GM12864 (cell line): Measurements from ENCODE around the gene LXN.
A peak's percentile ranks its signal among the peaks of the same experiment; 100 is the strongest.

Source experiments
- DNase-seq: peaks from one replicate; pipeline ENCODE4 v3.0.0-alpha.2; 2011; ENCODE audit warnings: low read depth
- H3K4me3 ChIP-seq: 2 replicates; pipeline ENCODE4 v1.5.1; 2011; ENCODE audit warnings: mild to moderate bottlenecking, low read depth, low read length, control low read depth
- TF ChIP-seq, protein P1 (sequence below): IDR thresholded peaks from 2 replicates; pipeline ENCODE4 v1.5.1; 2011; ENCODE audit warnings: low read depth, mild to moderate bottlenecking, moderate library complexity, low read length, control low read depth, inconsistent platforms; ENCODE audit errors: missing control alignments

The LXN gene, protein sequence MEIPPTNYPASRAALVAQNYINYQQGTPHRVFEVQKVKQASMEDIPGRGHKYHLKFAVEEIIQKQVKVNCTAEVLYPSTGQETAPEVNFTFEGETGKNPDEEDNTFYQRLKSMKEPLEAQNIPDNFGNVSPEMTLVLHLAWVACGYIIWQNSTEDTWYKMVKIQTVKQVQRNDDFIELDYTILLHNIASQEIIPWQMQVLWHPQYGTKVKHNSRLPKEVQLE

DNA sequence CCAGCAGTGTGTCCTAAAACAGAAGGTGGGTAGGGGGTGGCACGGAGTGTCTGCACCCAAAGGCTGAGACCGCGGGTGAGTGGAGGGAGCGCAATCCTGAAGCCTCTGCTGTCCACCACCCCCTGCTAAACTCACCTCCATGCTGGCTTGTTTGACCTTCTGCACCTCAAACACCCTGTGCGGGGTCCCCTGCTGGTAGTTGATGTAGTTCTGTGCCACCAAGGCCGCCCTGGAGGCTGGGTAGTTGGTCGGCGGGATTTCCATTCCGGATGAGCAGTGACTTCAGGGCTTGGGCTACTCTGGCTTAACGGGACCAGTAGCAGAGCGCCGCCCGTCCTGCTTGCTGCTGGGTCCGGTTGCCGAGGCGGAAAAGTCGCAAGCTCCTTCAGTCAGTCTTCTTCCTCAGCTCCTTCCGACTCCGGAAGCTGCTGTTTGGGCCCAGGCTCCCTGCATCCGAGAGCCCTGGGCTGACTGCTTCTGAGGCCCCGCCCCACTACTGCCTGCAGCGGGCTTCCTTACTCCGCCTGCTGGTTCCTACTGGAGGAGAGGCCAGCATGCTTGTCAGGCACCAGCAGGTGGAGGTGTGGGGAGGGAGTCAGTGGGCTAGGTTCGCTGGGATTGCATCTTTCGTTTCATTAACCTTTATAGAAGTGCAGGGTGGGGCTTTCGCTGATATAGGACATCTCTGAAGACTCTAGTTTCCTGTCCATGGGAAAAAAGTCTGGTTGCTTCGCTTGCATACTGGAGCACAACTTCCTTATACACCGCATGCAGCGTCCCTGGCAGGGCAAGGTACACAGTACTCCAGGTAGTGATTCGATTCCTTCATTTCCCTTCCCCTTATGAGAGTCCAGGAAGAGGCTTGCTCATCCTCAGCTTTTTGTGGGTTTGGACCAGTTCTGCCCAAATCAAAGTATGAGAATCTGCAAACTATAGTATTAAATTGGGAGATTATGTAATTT is at the start of gene LXN:
LXN (minus strand) TSS at position 434 of the 962 bp plus-strand sequence; CDS start at position 264, 170 bp downstream.
- peak; percentile 65 for DNase-seq
- TF ChIP-seq, protein P1, sequence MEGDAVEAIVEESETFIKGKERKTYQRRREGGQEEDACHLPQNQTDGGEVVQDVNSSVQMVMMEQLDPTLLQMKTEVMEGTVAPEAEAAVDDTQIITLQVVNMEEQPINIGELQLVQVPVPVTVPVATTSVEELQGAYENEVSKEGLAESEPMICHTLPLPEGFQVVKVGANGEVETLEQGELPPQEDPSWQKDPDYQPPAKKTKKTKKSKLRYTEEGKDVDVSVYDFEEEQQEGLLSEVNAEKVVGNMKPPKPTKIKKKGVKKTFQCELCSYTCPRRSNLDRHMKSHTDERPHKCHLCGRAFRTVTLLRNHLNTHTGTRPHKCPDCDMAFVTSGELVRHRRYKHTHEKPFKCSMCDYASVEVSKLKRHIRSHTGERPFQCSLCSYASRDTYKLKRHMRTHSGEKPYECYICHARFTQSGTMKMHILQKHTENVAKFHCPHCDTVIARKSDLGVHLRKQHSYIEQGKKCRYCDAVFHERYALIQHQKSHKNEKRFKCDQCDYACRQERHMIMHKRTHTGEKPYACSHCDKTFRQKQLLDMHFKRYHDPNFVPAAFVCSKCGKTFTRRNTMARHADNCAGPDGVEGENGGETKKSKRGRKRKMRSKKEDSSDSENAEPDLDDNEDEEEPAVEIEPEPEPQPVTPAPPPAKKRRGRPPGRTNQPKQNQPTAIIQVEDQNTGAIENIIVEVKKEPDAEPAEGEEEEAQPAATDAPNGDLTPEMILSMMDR = peak; percentile 71
- H3K4me3 ChIP-seq = peak within 1 kb of the TSS; percentile 68

DNA sequence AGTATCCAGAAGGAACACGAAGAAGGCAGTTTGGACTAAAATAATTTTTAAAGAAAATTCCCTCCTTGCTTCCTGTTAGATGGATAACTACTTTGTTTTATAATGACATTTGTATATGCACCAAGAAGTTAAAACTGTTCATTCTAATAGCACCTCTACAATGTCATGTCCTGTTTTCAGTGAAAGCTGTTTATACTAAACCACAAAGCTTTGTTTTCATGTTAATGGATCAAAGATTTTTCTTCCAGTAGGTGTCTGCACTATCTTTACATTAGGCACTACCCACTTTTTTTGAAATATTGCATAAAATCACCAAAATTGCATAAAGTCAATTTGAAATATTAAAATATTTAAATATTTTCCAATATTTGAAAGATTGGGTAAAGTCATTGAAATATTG is 49.7 kb upstream of the LXN start:
- DNase-seq = no peak
- TF ChIP-seq, protein P1 = no peak
- H3K4me3 ChIP-seq = no peak overlapping the region

DNA sequence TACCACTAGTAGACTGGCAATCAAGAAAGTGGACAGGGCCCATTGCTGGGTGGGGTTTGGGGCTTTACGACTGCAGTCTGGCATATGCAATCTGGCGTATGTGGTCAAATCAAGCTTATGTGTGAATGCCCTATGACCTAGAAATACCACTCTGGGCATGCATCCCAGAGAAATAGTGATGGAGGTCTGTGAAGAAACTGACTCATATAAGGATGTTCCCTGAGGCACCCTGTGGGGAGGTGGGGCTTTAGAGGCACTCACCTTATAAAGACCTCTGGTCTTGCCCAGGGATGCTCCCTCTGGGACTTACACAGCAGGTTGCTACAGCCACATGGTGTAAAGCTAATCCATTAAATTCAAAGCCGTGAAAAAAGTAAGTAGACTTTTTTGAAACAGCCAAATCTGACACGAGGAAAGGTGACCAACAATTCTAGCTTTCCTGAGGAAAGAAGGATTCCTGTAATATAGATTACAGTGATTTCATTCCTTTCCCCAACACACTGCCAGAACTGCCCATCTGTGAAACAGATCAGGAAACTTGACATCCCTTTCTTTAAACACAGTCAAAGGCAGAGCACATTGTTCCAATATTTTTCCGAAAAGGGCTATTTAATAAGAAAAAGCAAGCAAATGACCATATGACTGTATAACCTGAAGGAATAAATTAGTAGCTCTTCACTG is 46.2 kb upstream of the LXN start:
- DNase-seq = no peak
- TF ChIP-seq, protein P1 = no peak
- H3K4me3 ChIP-seq = no peak overlapping the region

DNA sequence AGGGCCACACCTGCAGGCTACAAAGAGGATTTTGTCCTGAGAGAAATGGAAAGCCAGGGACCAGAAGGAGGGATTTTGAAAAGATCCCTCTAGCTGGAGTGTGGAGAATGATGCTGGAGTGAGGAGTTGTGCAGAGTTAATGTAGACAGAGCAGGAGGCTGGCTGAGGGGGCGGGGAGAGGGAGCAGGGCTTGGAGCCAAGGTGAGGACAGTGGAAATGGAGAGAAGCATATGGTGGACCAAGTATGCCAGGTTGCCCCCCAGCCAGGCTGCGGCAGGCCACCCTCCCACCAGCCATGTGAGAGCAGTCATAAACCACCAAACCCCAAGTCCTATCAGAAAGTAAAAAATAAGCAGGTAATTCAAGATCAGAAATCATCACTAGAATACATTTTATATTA is 45.1 kb upstream of the LXN start:
- no peak for DNase-seq
- TF ChIP-seq, protein P1 = no peak
- H3K4me3 ChIP-seq = no peak overlapping the region

DNA sequence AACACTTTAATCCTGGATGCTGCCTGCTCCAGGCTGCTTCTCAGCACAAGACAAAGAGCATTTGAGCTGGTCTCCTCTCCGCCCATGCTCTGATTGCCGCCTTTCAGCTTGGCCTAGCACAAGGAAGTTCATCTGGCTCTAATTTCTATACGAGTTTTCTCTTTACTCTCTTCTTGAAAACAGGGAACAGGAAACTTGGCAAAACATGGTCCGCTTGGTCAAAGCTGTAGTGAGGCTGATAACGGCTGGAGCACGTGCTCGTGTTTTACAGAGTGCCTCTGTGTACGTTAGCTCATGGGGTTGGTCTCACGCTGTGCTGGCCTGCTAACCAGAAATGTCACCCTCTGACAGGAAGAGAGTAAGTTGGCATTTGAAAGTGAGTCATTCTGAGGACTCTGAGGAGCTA is 40.6 kb upstream of the LXN start:
- no peak for DNase-seq
- no peak overlapping the region for H3K4me3 ChIP-seq
- TF ChIP-seq, protein P1 = no peak

DNA sequence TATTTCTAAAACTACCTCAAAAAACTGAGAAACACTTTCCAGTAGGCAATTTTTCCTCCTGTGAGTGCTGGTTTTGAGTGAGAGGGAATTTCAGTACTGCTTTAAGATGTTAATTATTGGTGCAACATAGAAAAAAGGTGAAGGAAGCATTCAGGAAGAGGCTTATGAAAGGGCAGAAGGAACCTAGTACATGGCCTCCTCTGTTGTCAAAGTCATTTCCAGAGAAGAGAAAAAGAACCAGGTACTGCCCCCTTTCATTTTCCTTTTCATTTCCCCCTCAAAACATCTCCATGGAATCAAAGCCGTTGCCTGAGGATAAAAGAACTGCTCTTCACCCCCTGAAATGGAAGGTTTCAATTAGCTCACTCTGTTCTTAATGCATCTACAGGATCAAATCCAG is 40.0 kb upstream of the LXN start:
- TF ChIP-seq, protein P1 = no peak
- H3K4me3 ChIP-seq = no peak overlapping the region
- no peak for DNase-seq
